Measurements from ENCODE around the gene RAB4B.
"Not testable (repeated sequence)": the region's sequence is repeated elsewhere in the genome, so short reads cannot be mapped to it uniquely, and the experiment has no call there.

Gene RAB4B

DNA sequence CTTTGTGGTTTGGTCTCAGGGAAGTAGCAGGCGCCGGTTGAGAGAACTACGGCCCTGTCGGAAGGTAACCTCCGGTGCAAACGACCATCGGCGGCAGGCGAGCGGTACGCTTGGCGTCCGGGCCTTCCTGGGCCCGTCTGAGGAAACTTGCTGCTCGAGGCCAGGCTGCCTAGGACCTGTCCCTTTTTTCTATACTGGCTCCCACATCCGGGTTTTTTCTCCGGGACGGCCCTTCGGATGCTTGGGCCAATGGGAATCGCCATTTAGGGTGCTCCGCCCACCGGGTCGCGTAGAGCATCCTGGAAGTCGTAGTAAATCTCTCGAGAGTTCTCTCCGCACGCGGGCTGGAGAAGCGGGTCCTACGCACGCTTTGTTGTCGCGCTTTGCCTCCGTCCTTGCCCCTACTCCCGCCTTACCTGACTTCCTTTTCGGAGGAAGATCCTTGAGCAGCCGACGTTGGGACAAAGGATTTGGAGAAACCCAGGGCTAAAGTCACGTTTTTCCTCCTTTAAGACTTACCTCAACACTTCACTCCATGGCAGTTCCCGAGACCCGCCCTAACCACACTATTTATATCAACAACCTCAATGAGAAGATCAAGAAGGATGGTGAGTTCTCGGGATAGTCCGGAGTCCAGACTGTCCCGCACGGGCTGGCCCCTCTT is 27.0 kb upstream of the RAB4B start, which contains the start of gene SNRPA:
TSS of gene SNRPA (plus strand) at position 330 of the 664 bp plus-strand sequence. CDS start at position 536, 206 bp downstream.
- peak; percentile 97 for DNase-seq (ENCODE audit: low read depth)

DNA sequence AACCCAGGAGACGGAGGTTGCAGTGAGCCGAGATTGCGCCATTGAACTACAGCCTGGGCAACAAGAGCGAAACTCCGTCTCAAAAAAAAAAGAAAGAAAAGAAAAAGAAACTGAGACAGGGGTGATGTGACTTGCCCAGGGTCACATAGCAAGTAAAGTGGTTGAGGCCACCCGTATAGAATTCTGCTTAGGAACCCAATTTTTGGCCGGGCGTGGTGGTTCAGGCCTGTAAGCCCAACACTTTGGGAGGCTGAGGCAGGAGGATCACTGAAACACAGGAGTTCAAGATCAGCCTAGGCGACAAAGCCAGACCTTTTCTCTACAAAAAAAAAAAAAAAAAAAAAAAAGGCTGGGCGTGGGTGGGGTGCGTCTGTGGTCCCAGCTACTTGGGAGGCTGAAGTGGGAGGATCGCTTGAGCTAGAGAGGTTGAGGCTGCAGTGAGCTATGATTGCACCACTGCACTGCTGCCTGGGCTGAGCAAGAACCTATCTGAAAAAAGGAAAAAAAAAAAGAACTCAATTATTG is 25.7 kb upstream of the RAB4B start:
- DNase-seq (ENCODE audit: low read depth), result no peak

DNA sequence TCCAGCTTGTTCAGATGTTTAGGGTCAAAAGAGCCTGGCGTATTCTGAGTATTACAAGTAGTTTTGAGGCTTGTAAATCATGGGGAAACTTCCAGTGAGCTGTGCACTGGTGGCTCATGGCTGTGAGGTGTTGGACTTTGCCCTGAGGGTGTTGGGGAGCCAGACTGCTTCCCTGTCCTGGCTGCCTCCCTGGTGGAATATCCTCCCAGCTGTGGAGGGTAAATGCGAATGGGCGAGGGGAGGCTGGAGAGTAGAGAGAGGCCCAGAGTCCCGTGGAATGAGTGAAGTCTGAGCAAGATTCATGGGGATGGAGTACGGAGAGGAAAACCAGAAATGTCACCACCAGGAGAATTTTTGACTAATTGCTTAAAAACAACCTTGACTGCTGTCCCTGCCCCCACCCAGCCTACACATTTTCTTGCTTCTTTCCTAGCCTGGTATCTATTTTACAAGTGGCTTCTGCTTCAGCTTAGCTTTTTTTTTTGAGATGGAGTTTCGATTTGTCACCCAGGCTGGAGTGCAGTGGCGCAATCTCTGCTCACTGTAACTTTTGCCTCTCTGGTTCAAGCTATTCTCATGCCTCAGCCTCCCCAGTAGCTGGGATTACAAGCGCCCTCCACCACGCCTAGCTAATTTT is 23.3 kb upstream of the RAB4B start:
- DNase-seq (ENCODE audit: low read depth), result no peak

DNA sequence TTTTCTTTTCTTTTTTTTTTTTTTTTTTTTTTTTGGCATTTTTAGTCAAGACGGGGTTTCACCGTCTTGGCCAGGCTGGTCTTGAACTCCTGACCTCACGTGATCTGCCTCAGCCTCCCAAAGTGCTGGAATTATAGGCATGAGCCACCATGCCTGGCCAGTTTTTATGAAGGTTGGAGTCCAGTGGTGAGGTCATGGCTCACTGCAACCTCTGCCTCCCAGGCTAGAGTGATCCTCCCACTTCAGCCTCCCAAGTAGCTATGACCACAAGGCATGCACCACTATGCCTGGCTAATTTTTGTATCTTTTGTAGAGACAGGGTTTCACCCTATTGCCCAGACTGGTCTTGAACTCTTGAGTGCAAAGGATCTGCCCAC is 22.8 kb upstream of the RAB4B start:
- DNase-seq (ENCODE audit: low read depth), result no peak

DNA sequence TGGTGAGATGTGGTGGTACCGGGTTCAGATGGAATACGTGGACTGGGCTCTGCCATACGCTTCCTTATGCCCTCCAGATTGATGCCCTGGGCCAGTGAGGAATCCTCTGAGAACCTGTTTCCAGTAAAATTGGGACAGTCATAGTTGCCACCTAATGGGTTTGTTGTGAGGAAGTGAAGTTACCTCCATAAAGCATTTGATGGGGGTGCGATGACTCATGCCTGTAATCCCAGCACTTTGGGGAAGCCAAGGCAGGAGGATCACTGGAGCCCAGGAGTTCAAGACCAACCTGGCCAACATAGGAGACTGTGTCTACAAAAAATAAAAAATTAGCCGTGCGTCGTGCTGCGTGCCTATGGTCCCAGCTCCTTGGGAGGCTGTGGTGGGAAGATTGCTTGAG is 22.3 kb upstream of the RAB4B start:
- no peak for DNase-seq (ENCODE audit: low read depth)

DNA sequence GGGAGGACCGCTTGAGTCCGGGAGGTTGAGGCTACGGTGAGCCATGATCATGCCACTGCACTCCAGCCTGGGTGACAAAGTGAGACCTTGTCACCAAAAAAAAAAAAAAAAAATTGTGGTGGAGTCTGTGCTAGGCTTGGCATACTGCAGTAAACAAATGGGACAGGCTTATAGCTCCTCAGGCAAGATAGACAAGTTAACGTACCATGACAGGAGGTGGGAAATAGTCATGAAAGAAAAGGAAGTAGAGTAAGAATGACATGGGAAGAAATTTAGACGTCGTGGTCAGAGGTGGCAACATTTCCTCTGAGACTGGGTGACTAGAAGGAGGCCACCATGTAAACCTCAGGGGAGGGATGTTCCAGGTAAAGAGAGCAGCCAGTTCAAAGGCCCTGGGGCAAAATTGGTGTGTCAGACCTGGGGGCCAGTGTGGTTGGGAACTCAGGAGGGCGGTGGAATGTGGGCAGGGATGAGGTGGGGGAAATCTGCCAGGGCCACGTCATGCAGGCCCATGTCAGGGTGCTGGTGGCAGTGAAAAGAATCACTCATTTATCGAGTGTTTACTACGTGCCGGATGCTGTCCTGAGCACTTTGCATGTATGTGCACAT is 21.4 kb upstream of the RAB4B start:
- no peak for DNase-seq (ENCODE audit: low read depth)

DNA sequence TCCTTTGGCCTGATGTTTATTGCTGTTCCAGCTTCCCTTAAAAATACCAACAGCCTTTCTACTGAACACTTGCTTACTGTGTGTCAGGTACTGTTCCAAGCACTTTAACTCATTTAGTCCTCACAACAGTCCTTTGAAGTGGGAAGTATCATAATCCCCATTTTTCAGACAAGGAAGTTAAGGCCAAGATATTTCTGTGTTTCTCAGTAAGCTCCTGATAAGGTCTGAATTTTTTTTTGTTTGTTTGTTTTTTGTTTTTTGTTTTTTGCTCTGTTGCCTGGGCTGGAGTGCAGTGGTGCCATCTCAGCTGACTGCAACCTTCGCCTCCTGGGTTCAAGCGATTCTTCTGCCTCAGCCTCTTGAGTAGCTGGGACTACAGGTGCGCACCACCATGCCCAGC is 19.6 kb upstream of the RAB4B start:
- no peak for DNase-seq (ENCODE audit: low read depth)

DNA sequence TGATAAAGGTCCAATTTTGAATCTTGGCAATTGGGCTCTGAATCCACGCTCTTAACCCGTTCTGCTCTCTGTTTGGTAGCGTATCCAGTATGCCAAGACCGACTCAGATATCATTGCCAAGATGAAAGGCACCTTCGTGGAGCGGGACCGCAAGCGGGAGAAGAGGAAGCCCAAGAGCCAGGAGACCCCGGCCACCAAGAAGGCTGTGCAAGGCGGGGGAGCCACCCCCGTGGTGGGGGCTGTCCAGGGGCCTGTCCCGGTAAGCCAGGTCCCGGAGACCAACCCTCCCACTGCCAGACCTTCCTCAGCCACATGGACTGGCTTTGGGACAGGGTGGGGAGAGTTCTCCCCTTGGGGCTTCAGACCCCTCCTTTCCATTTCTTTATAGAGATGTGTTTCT is 18.7 kb upstream of the RAB4B start:
- DNase-seq (ENCODE audit: low read depth), result no peak

DNA sequence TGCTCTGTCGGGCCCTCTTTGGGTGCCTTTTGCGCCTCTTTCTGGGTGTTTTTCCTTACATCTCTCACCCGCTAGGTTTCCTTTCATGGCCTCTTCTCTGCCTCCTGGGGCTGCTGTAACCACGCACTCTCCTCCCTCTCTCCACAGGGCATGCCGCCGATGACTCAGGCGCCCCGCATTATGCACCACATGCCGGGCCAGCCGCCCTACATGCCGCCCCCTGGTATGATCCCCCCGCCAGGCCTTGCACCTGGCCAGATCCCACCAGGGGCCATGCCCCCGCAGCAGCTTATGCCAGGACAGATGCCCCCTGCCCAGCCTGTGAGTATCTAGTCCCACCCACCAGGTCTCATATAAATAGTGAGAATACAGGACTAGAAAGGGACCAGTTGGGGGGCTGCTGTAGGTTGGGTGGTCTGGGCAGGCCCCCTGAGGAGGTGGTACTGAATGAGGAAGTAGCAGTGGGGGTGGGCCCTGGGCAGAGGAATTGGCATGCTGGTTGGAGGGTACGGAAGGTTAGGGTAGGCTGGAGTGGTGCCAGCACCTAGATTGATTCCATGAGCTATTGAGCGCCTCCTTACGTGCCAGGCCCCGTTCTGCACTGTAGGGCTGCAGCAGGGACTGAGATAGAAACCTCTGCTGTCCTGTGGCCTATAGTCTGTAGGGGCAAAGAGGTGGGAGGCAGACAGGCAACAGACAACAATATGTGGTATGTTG is 15.1 kb upstream of the RAB4B start:
- no peak for DNase-seq (ENCODE audit: low read depth)

DNA sequence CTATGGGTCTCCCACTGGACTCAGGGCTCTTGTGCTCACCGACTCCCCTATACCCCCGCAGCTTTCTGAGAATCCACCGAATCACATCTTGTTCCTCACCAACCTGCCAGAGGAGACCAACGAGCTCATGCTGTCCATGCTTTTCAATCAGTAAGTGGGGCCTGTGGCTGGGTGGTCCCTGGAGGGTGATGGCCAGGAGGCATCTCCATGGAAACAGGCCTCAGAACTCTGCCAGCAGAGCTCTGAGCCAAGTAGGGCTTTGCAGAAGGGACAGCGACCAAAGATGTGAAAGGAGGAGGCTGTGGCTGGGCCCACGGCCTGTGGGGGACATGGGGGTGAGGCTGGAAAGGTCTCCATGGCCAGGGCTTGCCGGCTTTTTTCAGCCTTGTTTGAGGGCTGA is 14.5 kb upstream of the RAB4B start:
- no peak for DNase-seq (ENCODE audit: low read depth)

DNA sequence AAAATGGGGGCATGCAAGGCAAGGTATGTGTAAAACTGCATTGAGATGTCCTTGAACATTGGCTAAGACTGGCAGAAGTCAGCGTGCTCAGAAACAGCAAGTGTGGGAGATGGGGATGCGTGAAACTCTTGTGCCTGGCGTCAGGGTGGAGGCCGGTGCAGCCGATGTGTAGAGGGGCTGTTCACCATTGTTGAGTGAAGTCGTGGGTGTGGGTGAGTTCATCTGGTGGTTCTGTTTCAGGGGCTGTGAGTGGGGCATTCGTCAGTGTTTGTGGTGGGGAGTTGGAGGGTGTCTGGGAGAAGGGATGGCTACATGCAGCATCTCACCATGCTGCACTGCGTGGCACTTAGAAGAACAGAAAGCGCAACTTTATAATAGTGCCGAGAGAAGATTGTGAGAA is 14.1 kb upstream of the RAB4B start:
- DNase-seq (ENCODE audit: low read depth), result no peak

DNA sequence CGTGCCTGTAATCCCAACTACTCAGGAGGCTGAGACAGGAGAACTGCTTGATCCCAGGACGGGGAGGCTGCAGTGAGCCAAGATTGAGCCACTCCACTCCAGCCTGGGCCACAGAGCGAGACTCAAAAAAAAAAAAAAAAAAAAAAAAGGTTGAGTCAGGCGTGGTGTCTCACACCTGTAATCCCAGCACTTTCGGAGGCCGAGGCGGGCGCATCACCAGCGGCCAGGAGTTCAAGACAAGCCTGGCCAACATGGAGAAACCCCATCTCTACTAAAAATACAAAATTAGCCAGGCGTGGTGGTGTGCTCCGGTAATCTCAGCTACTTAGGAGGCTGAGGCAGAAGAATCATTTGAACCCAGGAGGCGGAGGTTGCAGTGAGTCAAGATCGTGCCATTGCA is 11.7 kb upstream of the RAB4B start:
- not testable (repeated sequence) for DNase-seq (ENCODE audit: low read depth)

DNA sequence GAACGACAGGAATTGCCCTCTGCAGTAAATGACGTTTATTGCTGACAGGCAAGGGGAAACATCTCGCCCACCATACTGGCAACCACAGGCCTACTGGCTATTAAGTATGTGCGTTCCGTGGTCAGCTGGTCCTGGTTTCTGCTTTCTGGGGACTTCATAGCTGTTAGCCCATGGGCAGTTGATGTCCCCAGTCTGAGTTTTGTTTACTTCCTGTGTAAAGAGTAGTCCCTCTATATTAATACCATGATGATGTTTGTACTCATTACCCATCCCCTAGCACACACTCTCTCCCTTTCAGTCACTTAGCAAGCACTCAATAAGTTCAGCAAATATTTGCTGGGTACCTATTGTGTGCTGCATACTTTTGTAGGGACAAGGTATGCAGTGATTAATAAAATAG is 9.2 kb upstream of the RAB4B start:
- no peak for DNase-seq (ENCODE audit: low read depth)

DNA sequence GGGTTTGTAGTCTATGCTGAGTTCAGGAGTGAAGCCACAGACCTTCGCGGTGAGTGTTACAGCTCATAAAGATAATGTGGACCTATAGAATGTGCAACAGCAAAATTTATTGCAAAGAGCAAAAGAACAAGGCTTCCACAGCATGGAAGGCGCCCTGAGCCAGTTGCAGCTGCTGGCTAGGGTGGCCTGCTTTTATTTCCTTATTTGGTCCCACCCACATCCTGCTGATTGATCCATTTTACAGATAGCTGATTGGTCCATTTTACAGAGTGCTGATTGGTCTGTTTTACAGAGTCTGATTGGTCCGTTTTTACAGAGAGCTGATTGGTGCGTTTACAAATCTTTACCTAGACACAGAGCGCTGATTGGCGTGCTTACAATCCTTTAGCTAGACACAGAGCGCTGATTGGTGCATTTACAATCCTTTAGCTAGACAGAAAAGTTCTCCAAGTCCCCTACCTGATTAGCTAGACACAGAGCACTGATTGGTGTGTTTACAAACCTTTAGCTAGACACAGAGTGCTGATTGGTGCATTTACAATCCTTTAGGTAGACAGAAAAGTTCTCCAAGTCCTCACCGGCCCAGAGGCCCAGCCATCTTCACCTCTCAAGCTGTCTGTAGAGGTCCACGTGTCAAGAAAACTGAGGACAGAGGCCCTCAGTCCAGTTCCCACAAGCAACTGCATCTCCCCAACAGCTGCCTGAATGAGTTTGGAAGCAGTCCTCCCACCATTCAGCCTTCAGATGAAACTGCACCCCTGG is 6.8 kb upstream of the RAB4B start:
- not testable (repeated sequence) for DNase-seq (ENCODE audit: low read depth)

DNA sequence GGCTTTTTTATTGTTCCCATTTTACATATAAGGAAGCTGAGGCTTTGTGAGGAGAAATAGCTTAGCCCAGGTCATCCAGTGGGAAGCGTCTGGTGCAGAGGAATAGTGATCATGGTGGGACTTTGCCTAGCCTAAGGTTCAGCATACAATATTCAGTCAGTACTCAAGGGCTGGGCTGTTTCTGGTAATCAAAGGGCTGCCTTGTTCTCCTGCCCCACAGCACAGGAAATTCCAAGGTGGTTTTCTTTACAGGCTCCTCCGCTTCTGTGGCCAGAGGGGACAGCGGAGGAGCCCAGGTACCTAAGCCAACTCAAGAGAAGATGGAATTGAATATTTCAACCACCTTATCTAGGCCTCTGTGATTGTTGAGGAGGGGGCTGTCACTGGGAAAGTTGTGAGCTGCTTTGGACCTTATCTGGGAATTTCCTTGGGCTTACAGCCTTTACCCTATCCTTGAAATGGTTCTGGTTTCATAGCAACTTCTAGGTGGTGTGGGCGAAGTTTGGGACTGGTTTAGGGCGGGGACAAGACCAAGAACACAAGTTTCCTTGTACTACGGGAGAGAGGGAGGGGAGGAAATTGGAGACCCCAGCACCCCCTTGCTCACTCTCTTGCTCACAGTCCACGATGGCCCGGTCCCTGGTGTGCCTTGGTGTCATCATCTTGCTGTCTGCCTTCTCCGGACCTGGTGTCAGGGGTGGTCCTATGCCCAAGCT is 3.0 kb upstream of the RAB4B start, which contains the start of gene MIA:
TSS of gene MIA (plus strand) at position 606 of the 716 bp plus-strand sequence. CDS start at position 628, 22 bp downstream.
- no peak for DNase-seq (ENCODE audit: low read depth)

DNA sequence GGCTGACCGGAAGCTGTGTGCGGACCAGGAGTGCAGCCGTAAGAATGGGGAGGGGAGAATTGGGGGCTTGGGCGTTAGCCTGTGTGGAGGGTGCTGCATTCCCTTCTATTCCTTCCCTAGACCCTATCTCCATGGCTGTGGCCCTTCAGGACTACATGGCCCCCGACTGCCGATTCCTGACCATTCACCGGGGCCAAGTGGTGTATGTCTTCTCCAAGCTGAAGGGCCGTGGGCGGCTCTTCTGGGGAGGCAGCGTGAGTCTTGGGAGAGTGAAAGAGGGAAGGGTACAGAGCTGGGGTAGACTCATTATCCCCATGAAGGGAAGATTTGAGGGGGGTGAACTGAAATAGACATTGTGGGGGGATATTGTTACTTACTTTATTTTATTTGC is 2.4 kb upstream of the RAB4B start:
- DNase-seq (ENCODE audit: low read depth), result no peak

DNA sequence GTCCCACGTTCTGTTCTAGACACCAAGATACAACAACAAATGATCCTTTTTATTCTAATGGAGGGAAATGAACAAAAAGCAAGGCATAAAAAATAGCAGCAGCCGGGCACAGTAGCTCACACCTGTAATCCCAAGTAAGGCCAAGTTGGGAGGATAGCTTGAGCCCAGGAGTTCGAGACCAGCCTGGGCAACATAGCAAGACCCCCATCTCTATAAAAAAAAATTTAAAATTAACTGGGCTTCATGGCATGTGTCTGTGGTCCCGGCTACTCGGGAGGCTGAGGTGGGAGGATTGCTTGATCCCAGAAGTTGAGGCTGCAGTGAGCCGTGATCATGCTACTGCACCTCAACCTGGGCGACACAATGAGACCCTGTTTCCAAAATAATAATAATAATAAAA is 1.7 kb upstream of the RAB4B start:
- no peak for DNase-seq (ENCODE audit: low read depth)

DNA sequence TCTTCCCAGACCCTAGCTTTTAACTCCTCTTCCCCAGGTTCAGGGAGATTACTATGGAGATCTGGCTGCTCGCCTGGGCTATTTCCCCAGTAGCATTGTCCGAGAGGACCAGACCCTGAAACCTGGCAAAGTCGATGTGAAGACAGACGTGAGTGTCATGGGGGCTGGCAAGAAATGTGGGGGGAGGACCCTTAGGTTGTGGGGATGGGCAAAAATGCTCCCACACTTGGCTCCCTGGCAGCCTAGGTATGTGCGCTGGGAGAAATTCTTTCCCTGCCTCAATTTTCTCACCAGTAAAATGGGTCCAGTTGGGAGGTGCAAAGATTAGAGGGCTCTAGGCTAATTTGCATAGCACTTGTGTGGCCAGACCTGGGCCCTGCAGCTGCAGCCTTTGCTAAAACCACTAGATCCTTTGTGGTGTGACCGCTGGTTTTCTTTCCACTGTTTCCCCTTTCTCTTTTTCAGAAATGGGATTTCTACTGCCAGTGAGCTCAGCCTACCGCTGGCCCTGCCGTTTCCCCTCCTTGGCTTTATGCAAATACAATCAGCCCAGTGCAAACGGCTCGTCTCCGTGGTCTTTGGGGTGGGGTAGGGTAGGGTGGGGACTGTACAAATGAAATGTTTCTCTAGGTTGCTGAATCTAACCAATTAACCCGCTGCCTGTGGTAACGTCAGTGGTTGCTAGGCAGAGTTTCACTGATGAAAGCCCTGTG is 959 bp upstream of the RAB4B start:
- DNase-seq (ENCODE audit: low read depth), result peak; percentile 84

DNA sequence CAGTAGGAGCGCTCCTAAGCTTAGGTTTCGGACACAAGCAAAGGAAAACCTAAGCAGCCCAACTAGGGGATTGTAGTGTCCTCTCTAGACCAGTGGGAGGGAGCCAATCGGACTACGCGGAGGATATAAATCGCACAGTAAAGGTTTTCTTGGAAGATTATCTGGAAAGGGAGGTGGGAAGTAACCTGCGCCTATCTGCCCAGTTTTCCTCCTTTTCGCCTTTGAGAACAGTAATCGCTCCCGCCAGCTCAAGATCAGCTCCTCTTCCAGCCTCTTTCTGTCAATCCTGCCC is 456 bp upstream of the RAB4B start:
- no peak for DNase-seq (ENCODE audit: low read depth)

DNA sequence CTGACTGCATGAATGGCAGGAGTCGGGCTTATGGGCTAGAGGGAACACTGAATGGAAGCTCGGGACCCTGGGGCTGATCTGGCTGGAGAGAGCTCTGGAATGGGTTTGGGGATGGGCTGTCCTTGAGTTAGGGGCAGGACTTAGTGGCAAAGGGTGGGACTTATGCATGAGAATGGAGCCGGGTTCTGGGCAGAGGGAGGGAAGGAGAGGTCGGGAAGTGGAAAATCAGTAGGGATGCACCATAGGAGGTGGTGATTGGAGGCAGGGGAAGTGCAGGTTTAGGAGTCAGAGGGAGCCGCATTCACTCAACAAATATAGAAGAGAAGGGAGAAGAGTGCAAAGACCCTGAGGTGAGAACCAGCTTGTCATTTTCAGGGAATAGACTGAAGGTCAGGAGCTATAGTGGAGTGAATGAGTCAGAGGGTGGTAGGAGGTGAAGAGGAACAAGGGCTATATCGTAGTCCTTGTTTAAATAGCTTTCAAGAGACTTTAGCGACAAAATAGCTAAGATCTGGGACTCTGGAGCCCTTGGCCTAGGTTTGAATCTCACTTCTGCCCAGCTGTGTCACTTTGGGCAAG is 748 bp downstream of the RAB4B start:
- DNase-seq (ENCODE audit: low read depth), result no peak
